Measurements from ENCODE around the gene TMEM132A.

- TF ChIP-seq CTCF (conservative IDR thresholded peaks at IDR 0.05; ENCODE audit: low read depth, low read length) (no peak), EZH2 (IDR thresholded peaks at IDR 0.05; ENCODE audit: low read length, unreplicated experiment) (no peak)
These were observed 18.0 kb downstream of the TMEM132A start for GRCh38 chr11:60942219-60942618.

Data from PC-3 (cell line).